ENCODE measurements around the gene KDM8. TPM values are rescaled to one million over a fixed set of nuclear protein-coding genes. Genes with fewer than 3 reads are reported as not detected.
A peak's percentile ranks its signal among the peaks of the same experiment; 100 is the strongest.

Gene KDM8
- total RNA-seq, 1 donor from 2014 or later: 12.5 TPM

- Mint-ChIP-seq H3K36me3 (ENCODE audit: insufficient read depth) (no peaks in the 10 kb centered on the region), H3K9me3 (ENCODE audit: low read depth) (peaks cover 3% of the 10 kb centered on the region), H3K4me3 (ENCODE audit: low read depth) (no peak overlapping the region), H3K27me3 (no peaks in the 10 kb centered on the region), H3K27ac (no peak overlapping the region), H3K4me1 (ENCODE audit: low read depth) (no peaks in the 10 kb centered on the region)
- no peak for DNase-seq (ENCODE audit: low spot score, unreplicated experiment)
- no peak for TF ChIP-seq CTCF (IDR thresholded peaks at IDR 0.05; ENCODE audit: unreplicated experiment)
Measured at GRCh38 chr16:27174007-27174406, 29.3 kb upstream of the KDM8 start.

GRCh38 chr16:27174798-27175197, 28.5 kb upstream of the KDM8 start:
- no peak overlapping the region for H3K27ac Mint-ChIP-seq
- peaks cover 4% of the 10 kb centered on the region for H3K27me3 Mint-ChIP-seq
- DNase-seq (ENCODE audit: low spot score, unreplicated experiment): no peak
- no peaks in the 10 kb centered on the region for H3K36me3 Mint-ChIP-seq (ENCODE audit: insufficient read depth)
- H3K4me1 Mint-ChIP-seq (ENCODE audit: low read depth): no peaks in the 10 kb centered on the region
- TF ChIP-seq CTCF (IDR thresholded peaks at IDR 0.05; ENCODE audit: unreplicated experiment): no peak
- H3K4me3 Mint-ChIP-seq (ENCODE audit: low read depth): no peak overlapping the region
- H3K9me3 Mint-ChIP-seq (ENCODE audit: low read depth): peaks cover 3% of the 10 kb centered on the region

GRCh38 chr16:27175888-27176287, 27.4 kb upstream of the KDM8 start:
- Mint-ChIP-seq H3K4me1 (ENCODE audit: low read depth) (no peaks in the 10 kb centered on the region), H3K27me3 (peaks cover 6% of the 10 kb centered on the region), H3K9me3 (ENCODE audit: low read depth) (peaks cover 3% of the 10 kb centered on the region), H3K36me3 (ENCODE audit: insufficient read depth) (no peaks in the 10 kb centered on the region), H3K27ac (no peak overlapping the region), H3K4me3 (ENCODE audit: low read depth) (no peak overlapping the region)
- no peak for TF ChIP-seq CTCF (IDR thresholded peaks at IDR 0.05; ENCODE audit: unreplicated experiment)
- no peak for DNase-seq (ENCODE audit: low spot score, unreplicated experiment)

GRCh38 chr16:27177031-27177774, 26.1 kb upstream of the KDM8 start:
- Mint-ChIP-seq H3K9me3 (ENCODE audit: low read depth) (no peaks in the 10 kb centered on the region), H3K27ac (no peak overlapping the region), H3K4me1 (ENCODE audit: low read depth) (no peaks in the 10 kb centered on the region), H3K4me3 (ENCODE audit: low read depth) (no peak overlapping the region), H3K27me3 (peaks cover 10% of the 10 kb centered on the region), H3K36me3 (ENCODE audit: insufficient read depth) (no peaks in the 10 kb centered on the region)
- TF ChIP-seq CTCF (IDR thresholded peaks at IDR 0.05; ENCODE audit: unreplicated experiment): no peak
- DNase-seq (ENCODE audit: low spot score, unreplicated experiment): no peak

- H3K36me3 Mint-ChIP-seq (ENCODE audit: insufficient read depth): no peaks in the 10 kb centered on the region
- peak; percentile 79 for TF ChIP-seq CTCF (IDR thresholded peaks at IDR 0.05; ENCODE audit: unreplicated experiment)
- H3K27ac Mint-ChIP-seq: no peak overlapping the region
- peaks cover 10% of the 10 kb centered on the region for H3K27me3 Mint-ChIP-seq
- H3K4me3 Mint-ChIP-seq (ENCODE audit: low read depth): no peak overlapping the region
- H3K4me1 Mint-ChIP-seq (ENCODE audit: low read depth): no peaks in the 10 kb centered on the region
- no peaks in the 10 kb centered on the region for H3K9me3 Mint-ChIP-seq (ENCODE audit: low read depth)
- DNase-seq (ENCODE audit: low spot score, unreplicated experiment): peak; percentile 63
Measured at GRCh38 chr16:27179500-27180072, 23.7 kb upstream of the KDM8 start.

Data from progenitor cell of endocrine pancreas (in vitro differentiated cells).